Measurements from ENCODE around the gene RPS19.
"Not testable (repeated sequence)": the region's sequence is repeated elsewhere in the genome, so short reads cannot be mapped to it uniquely, and the experiment has no call there.

Gene RPS19

GRCh38 chr19:41914424-41914834, 54.4 kb downstream of the RPS19 start:
- not testable (repeated sequence) for DNase-seq (ENCODE audit: low spot score); H3K27ac Mint-ChIP-seq; H3K4me3 Mint-ChIP-seq; H3K4me1 Mint-ChIP-seq (ENCODE audit: low read depth); H3K9me3 Mint-ChIP-seq
- Mint-ChIP-seq H3K36me3 (ENCODE audit: low read depth) (peaks cover 15% of the 10 kb centered on the region), H3K27me3 (ENCODE audit: low read depth) (peaks cover 33% of the 10 kb centered on the region)

GRCh38 chr19:41915021-41915775, 55.1 kb downstream of the RPS19 start:
- DNase-seq (ENCODE audit: low spot score), result no peak
- H3K9me3 Mint-ChIP-seq, result no peaks in the 10 kb centered on the region
- H3K27me3 Mint-ChIP-seq (ENCODE audit: low read depth), result peaks cover 33% of the 10 kb centered on the region
- H3K4me3 Mint-ChIP-seq, result no peak overlapping the region
- H3K4me1 Mint-ChIP-seq (ENCODE audit: low read depth), result no peaks in the 10 kb centered on the region
- no peak overlapping the region for H3K27ac Mint-ChIP-seq
- H3K36me3 Mint-ChIP-seq (ENCODE audit: low read depth), result peaks cover 12% of the 10 kb centered on the region

GRCh38 chr19:41915776-41916414, 55.8 kb downstream of the RPS19 start:
- DNase-seq (ENCODE audit: low spot score), result no peak
- Mint-ChIP-seq H3K4me3 (no peak overlapping the region), H3K9me3 (no peaks in the 10 kb centered on the region), H3K36me3 (ENCODE audit: low read depth) (peaks cover 5% of the 10 kb centered on the region), H3K4me1 (ENCODE audit: low read depth) (no peaks in the 10 kb centered on the region), H3K27ac (no peak overlapping the region), H3K27me3 (ENCODE audit: low read depth) (peaks cover 29% of the 10 kb centered on the region)

- peaks cover 6% of the 10 kb centered on the region for H3K4me1 Mint-ChIP-seq (ENCODE audit: low read depth)
- no peaks in the 10 kb centered on the region for H3K36me3 Mint-ChIP-seq (ENCODE audit: low read depth)
- H3K27ac Mint-ChIP-seq, result no peak overlapping the region
- DNase-seq (ENCODE audit: low spot score), result no peak
- H3K4me3 Mint-ChIP-seq, result no peak overlapping the region
- H3K27me3 Mint-ChIP-seq (ENCODE audit: low read depth), result peaks cover 22% of the 10 kb centered on the region
- H3K9me3 Mint-ChIP-seq, result no peaks in the 10 kb centered on the region
Measured at GRCh38 chr19:41917676-41918075, 57.6 kb downstream of the RPS19 start.

- Mint-ChIP-seq H3K9me3 (no peaks in the 10 kb centered on the region), H3K4me3 (no peak overlapping the region), H3K4me1 (ENCODE audit: low read depth) (peaks cover 7% of the 10 kb centered on the region), H3K27me3 (ENCODE audit: low read depth) (peaks cover 23% of the 10 kb centered on the region), H3K27ac (no peak overlapping the region), H3K36me3 (ENCODE audit: low read depth) (no peaks in the 10 kb centered on the region)
- no peak for DNase-seq (ENCODE audit: low spot score)
Measured at GRCh38 chr19:41918095-41918494, 58.0 kb downstream of the RPS19 start.

GRCh38 chr19:41918653-41919244, 58.7 kb downstream of the RPS19 start:
- H3K36me3 Mint-ChIP-seq (ENCODE audit: low read depth), result no peaks in the 10 kb centered on the region
- H3K27ac Mint-ChIP-seq, result no peak overlapping the region
- no peaks in the 10 kb centered on the region for H3K9me3 Mint-ChIP-seq
- no peak for DNase-seq (ENCODE audit: low spot score)
- H3K4me3 Mint-ChIP-seq, result no peak overlapping the region
- peaks cover 11% of the 10 kb centered on the region for H3K4me1 Mint-ChIP-seq (ENCODE audit: low read depth)
- peaks cover 22% of the 10 kb centered on the region for H3K27me3 Mint-ChIP-seq (ENCODE audit: low read depth)

GRCh38 chr19:41919948-41920712, 60.1 kb downstream of the RPS19 start:
- Mint-ChIP-seq H3K9me3 (no peaks in the 10 kb centered on the region), H3K4me3 (no peak overlapping the region), H3K4me1 (ENCODE audit: low read depth) (peaks cover 12% of the 10 kb centered on the region), H3K27me3 (ENCODE audit: low read depth) (peaks cover 13% of the 10 kb centered on the region), H3K27ac (no peak overlapping the region), H3K36me3 (ENCODE audit: low read depth) (no peaks in the 10 kb centered on the region)
- no peak for DNase-seq (ENCODE audit: low spot score)

- Mint-ChIP-seq H3K27ac (no peak overlapping the region), H3K4me1 (ENCODE audit: low read depth) (peaks cover 12% of the 10 kb centered on the region), H3K27me3 (ENCODE audit: low read depth) (peaks cover 13% of the 10 kb centered on the region), H3K36me3 (ENCODE audit: low read depth) (no peaks in the 10 kb centered on the region), H3K4me3 (no peak overlapping the region), H3K9me3 (no peaks in the 10 kb centered on the region)
- DNase-seq (ENCODE audit: low spot score), result no peak
Measured at GRCh38 chr19:41920882-41921576, 61.0 kb downstream of the RPS19 start.

GRCh38 chr19:41921577-41922576, 61.8 kb downstream of the RPS19 start:
- DNase-seq (ENCODE audit: low spot score), result no peak
- Mint-ChIP-seq H3K4me1 (ENCODE audit: low read depth) (peaks cover 12% of the 10 kb centered on the region), H3K9me3 (no peaks in the 10 kb centered on the region), H3K4me3 (no peak overlapping the region), H3K27ac (peak overlapping the region; percentile 7), H3K36me3 (ENCODE audit: low read depth) (no peaks in the 10 kb centered on the region), H3K27me3 (ENCODE audit: low read depth) (peaks cover 13% of the 10 kb centered on the region)

Measured in T-helper 2 cell treated with Interferon-gamma antibody and Interleukin-4, amounts not matched to agents 5 μg/mL and 100 μg/mL, for 36 hours (primary cell).